NCI-H146 (cell line): ENCODE results near the gene TGFB2.
"Not testable (repeated sequence)": the region's sequence is repeated elsewhere in the genome, so short reads cannot be mapped to it uniquely, and the experiment has no call there.

Source experiments
- DNase-seq: peaks from one replicate; lab custom pipeline; 2025; lab: John Stamatoyannopoulos, UW

TGFB2 gene

GRCh38 chr1:218344814-218345672 is at the start of gene TGFB2:
Gene TGFB2, plus strand, starts transcription at chr1:218345336. Its CDS starts 1,366 bp downstream, at chr1:218346702.
- peak; percentile 61 for DNase-seq

- no peak for DNase-seq
These were observed 49.0 kb upstream of the TGFB2 start for GRCh38 chr1:218296162-218296561.

- DNase-seq = no peak
These were observed 47.7 kb upstream of the TGFB2 start for GRCh38 chr1:218297461-218297860.

- no peak for DNase-seq
These were observed 47.3 kb upstream of the TGFB2 start for GRCh38 chr1:218297867-218298266.

- no peak for DNase-seq
These were observed 46.7 kb upstream of the TGFB2 start for GRCh38 chr1:218298398-218298797.

- DNase-seq = no peak
These were observed 45.7 kb upstream of the TGFB2 start for GRCh38 chr1:218299416-218299815.

- DNase-seq = no peak
These were observed 43.9 kb upstream of the TGFB2 start for GRCh38 chr1:218301217-218301616.

GRCh38 chr1:218302155-218302554 is 43.0 kb upstream of the TGFB2 start:
- DNase-seq = no peak

- no peak for DNase-seq
These were observed 41.8 kb upstream of the TGFB2 start for GRCh38 chr1:218303176-218303879.

- DNase-seq = no peak
These were observed 40.7 kb upstream of the TGFB2 start for GRCh38 chr1:218304281-218305039.

- DNase-seq = no peak
These were observed 39.6 kb upstream of the TGFB2 start for GRCh38 chr1:218305472-218306064.

- no peak for DNase-seq
These were observed 32.6 kb upstream of the TGFB2 start for GRCh38 chr1:218312509-218312908.

- no peak for DNase-seq
These were observed 30.8 kb upstream of the TGFB2 start for GRCh38 chr1:218314316-218314715.

GRCh38 chr1:218315638-218316037 is 29.5 kb upstream of the TGFB2 start:
- no peak for DNase-seq

- no peak for DNase-seq
These were observed 28.1 kb upstream of the TGFB2 start for GRCh38 chr1:218317061-218317460.

- not testable (repeated sequence) for DNase-seq
These were observed 25.0 kb upstream of the TGFB2 start for GRCh38 chr1:218320182-218320581.

GRCh38 chr1:218322762-218323161 is 22.4 kb upstream of the TGFB2 start:
- DNase-seq = no peak

GRCh38 chr1:218323568-218324225 is 21.4 kb upstream of the TGFB2 start:
- no peak for DNase-seq

- DNase-seq = no peak
These were observed 20.9 kb upstream of the TGFB2 start for GRCh38 chr1:218324226-218324580.

- no peak for DNase-seq
These were observed 16.4 kb upstream of the TGFB2 start for GRCh38 chr1:218328769-218329168.

GRCh38 chr1:218330043-218330623 is 15.0 kb upstream of the TGFB2 start:
- DNase-seq = peak; percentile 37
